IPS-18c (cell line): ENCODE measurements around the gene AMH.
A peak's percentile ranks its signal among the peaks of the same experiment; 100 is the strongest.

Experiments
- H3K4me3 ChIP-seq: 2 replicates; pipeline ENCODE4 v1.7.0; 2013; ENCODE audit warnings: low read depth, mild to moderate bottlenecking, low read length, moderate library complexity; ENCODE audit not compliant: insufficient read depth
- H3K9me3 ChIP-seq: one replicate; pipeline ENCODE4 v1.6.1; 2013; ENCODE audit warnings: mild to moderate bottlenecking, low read length, moderate library complexity; ENCODE audit not compliant: control insufficient read depth, insufficient read depth

AMH gene

GRCh38 chr19:2242092-2242537 lies 7.0 kb upstream of the AMH start:
- Histone ChIP-seq H3K9me3 (peaks cover 2% of the 10 kb centered on the region), H3K4me3 (no peak overlapping the region)

GRCh38 chr19:2242816-2243215 lies 6.3 kb upstream of the AMH start:
- Histone ChIP-seq H3K4me3 (no peak overlapping the region), H3K9me3 (peaks cover 2% of the 10 kb centered on the region)

DNA sequence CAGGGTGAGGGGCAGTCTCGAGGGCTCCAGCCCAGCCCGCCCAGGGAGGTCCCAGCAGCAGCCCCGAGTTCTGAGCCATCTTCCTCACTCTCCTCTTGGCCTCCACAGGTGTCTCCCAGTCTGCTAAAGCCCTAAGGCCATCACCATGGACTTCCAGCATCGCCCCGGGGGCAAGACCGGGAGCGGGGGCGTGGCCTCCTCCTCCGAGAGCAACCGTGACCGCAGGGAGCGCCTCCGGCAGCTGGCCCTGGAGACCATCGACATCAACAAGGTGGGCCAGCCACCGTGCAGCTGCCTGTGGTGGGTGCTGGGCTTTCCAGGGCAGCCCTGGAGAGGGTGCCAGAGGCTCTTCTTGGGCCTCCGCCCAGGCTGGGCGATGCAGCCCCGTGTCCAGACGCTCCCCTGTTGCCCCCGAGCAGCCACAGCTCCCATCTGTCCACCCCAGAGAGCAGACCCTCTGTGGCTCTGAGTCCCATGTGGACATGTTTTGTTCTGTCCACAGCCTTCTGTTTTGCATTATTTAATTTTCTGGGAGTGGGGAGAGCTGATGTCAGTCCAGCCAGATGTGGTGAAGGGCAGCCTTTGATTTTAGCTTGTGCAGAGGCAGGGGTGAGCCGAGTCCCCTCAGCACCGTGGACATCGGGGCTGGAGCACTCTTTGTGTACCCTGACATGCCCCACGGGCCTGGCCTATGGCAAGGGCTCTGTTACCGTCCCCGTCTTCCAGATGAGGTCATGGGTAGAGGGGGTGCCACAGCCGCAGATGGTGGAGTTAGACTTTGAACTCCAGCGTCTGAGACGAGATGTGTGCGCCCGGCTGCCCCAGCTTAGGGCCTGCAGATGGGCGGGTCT lies 5.6 kb upstream of the AMH start:
- Histone ChIP-seq H3K4me3 (no peak overlapping the region), H3K9me3 (peaks cover 2% of the 10 kb centered on the region)

DNA sequence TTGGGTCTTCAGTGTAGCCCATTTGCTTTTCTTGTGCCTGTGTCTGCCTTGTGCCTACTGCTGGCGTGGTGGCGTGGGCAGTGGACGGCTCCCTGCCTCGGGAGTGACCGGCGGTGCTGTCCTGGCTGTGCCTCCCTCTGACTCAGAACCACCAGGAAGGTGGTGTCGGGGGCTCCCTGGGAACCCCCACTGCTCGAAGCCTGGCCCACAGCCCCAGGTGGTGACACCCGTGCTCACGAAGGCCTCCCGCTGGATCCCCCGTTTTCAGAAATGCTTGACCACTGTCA lies 5.1 kb upstream of the AMH start:
- Histone ChIP-seq H3K9me3 (peaks cover 2% of the 10 kb centered on the region), H3K4me3 (no peak overlapping the region)

GRCh38 chr19:2244486-2244885 lies 4.6 kb upstream of the AMH start:
- H3K4me3 ChIP-seq = no peak overlapping the region
- H3K9me3 ChIP-seq = peaks cover 2% of the 10 kb centered on the region

GRCh38 chr19:2245273-2245672 lies 3.9 kb upstream of the AMH start:
- Histone ChIP-seq H3K4me3 (no peak overlapping the region), H3K9me3 (peaks cover 2% of the 10 kb centered on the region)

- no peak overlapping the region for H3K4me3 ChIP-seq
- peaks cover 2% of the 10 kb centered on the region for H3K9me3 ChIP-seq
These were observed 3.0 kb upstream of the AMH start for GRCh38 chr19:2246014-2246620.

GRCh38 chr19:2246801-2247361 lies 2.2 kb upstream of the AMH start:
- H3K4me3 ChIP-seq = no peak overlapping the region
- H3K9me3 ChIP-seq = peaks cover 2% of the 10 kb centered on the region

DNA sequence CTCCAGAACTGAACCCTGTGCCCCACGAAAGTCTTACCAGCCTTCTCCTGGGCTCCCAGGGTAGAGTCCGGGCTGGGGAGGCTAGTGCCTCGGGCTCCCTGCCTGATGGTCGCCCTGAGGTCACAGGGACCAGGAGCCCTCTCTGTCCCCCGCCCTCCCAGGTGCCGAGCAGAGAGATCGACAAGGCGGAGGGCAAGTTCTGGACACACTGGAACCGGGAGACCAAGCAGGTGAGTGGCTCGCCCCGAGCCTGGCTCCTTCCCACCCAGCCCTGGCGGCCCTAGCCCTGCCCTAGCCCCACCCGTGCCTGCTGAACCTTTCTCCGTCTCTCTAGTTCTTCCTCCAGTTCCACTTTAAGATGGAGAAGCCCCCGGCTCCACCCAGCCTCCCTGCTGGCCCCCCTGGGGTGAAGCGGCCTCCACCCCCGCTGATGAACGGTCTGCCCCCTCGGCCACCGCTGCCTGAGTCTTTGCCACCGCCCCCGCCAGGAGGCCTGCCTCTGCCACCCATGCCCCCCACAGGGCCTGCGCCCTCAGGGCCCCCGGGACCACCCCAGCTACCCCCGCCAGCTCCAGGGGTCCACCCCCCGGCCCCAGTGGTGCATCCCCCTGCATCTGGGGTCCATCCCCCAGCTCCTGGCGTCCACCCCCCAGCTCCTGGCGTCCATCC lies 1.6 kb upstream of the AMH start:
- H3K9me3 ChIP-seq = peaks cover 2% of the 10 kb centered on the region

DNA sequence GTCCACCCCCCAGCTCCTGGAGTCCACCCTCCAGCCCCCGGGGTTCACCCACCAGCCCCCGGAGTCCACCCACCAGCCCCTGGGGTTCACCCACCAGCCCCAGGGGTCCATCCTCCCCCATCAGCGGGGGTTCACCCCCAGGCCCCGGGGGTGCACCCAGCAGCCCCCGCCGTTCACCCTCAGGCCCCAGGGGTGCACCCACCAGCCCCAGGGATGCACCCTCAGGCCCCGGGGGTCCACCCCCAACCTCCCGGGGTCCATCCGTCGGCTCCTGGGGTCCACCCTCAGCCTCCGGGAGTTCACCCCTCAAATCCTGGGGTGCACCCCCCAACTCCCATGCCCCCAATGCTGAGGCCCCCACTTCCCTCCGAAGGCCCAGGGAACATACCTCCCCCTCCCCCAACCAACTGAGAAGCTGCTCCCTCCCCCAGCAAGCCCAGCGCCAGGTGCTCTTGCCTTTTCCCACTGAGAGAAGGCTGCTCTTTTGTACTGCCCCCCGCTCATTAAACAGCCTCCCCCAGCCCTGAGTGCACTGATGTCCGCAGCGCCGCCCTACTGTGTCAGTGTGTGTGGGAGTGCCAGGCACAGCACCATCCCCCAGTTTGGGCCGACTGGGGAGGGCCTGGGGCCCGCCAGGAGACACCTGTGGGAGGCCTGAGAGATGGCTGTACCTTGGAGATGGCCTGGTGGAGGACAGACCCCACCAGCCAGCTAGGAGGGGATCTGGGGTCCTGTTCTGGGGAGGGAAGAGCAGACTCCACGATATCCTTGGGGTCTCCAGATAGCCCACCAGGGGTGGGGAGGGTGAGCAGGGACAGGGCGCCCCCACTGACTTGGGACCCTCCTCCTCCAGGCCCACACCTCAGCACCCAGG lies 750 bp upstream of the AMH start:
- H3K9me3 ChIP-seq = peaks cover 2% of the 10 kb centered on the region
- H3K4me3 ChIP-seq = no peak overlapping the region

More for the DNA sequence above, 1.6 kb upstream of the AMH start:
- no peak overlapping the region for H3K4me3 ChIP-seq

- H3K4me3 ChIP-seq = no peak overlapping the region
These were observed 1.0 kb downstream of the AMH start for GRCh38 chr19:2249880-2250765.

DNA sequence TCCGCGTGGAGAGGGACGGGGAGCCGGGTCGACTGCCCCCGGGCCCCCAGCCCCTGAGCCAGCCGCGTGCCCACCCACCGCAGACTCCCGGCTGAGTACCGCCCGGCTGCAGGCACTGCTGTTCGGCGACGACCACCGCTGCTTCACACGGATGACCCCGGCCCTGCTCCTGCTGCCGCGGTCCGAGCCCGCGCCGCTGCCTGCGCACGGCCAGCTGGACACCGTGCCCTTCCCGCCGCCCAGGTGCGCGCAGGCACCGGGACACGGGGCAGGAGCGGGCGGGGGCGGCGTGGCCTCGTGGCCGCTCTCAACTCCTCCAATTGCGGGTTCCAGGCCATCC lies 1.6 kb downstream of the AMH start:
- no peak overlapping the region for H3K4me3 ChIP-seq
- H3K9me3 ChIP-seq = no peaks in the 10 kb centered on the region

More at GRCh38 chr19:2249880-2250765, 1.0 kb downstream of the AMH start:
- no peaks in the 10 kb centered on the region for H3K9me3 ChIP-seq

GRCh38 chr19:2251106-2252054 lies 2.3 kb downstream of the AMH start:
- Histone ChIP-seq H3K9me3 (no peaks in the 10 kb centered on the region), H3K4me3 (no peak overlapping the region)

- H3K9me3 ChIP-seq = no peaks in the 10 kb centered on the region
- H3K4me3 ChIP-seq = no peak overlapping the region
These were observed 3.1 kb downstream of the AMH start for GRCh38 chr19:2252055-2252796.

DNA sequence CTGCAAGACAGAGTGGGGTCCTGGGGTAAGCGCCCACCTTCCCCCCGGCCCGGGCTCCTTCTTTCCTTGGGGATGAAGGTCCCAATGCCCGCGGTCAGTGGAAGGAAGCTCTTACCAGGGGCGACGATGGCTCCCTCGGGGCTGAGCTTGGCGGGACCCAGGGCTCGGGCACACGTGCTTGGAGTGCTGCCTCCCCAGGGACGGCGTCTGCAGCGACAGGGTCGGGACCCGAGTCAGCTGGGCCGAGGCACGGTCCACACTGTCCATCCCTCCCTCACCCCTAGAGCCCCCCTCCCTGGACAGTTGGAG lies 3.6 kb downstream of the AMH start:
- H3K4me3 ChIP-seq = peak overlapping the region; percentile 57
- no peaks in the 10 kb centered on the region for H3K9me3 ChIP-seq
